Keratinocyte (primary cell): ENCODE measurements around the gene PYGB.

Source experiments
- CTCF ChIP-seq, 3 experiments: IDR thresholded peaks in 1 of 3; conservative IDR thresholded peaks in 1 of 3; optimal IDR thresholded peaks in 1 of 3; 2 replicates in 2 of 3; 3 replicates in 1 of 3; pipeline versions ENCODE3 to v1.5.1; 2011; ENCODE audit warnings: low read length in 3 of 3, mild to moderate bottlenecking in 3 of 3, moderate library complexity in 2 of 3, control low read depth in 1 of 3, inconsistent platforms in 1 of 3; ENCODE audit not compliant: insufficient read depth in 2 of 3; ENCODE audit errors: extremely low read depth in 1 of 3
- EZH2 ChIP-seq: IDR thresholded peaks from one replicate; pipeline ENCODE4 v1.6.1; 2012; ENCODE audit warnings: inconsistent platforms, mild to moderate bottlenecking, low read length, moderate library complexity

- TF ChIP-seq CTCF (optimal IDR thresholded peaks at IDR 0.05 in 1 of 3, IDR thresholded peaks at IDR 0.05 in 1 of 3, conservative IDR thresholded peaks at IDR 0.05 in 1 of 3; ENCODE audit: extremely low read depth in 1 of 3, insufficient read depth in 2 of 3, low read length in 3 of 3) (peak; percentile 66 to 86 (median 75)), EZH2 (no peak)
Observed at GRCh38 chr20:25336561-25337422, 88.9 kb downstream of the PYGB start.
